IMR-90 (cell line): Measurements from ENCODE around the gene IGF1R. TPM values are rescaled to one million over a fixed set of nuclear protein-coding genes. Genes with fewer than 3 reads are reported as not detected.

Experiments
- ATAC-seq: fragments of 200-7000 bp; cut with Tn5 transposase; 2 replicates; pipeline ENCODE4 v1.9.1; 2020; ENCODE audit warnings: low read depth, mild to moderate bottlenecking, moderate library complexity
- BruUV-seq: library from RNA; stranded (reverse); fragments of 400-500 nt; replicated peaks from 2 replicates; lab custom pipeline; 2021; lab: Mats Ljungman, UMichigan
- CTCF ChIA-PET: fragments of 300-600 bp; formaldehyde crosslinking; extraction: SDS; loops from one replicate; lab custom pipeline; 2021; ENCODE audit warnings: antibody characterized with exemption; lab: Yijun Ruan, JAX
- POLR2A ChIA-PET: fragments of 300-600 bp; sonication (Branson Sonifier 250); formaldehyde crosslinking; loops from one replicate; lab custom pipeline; 2022; ENCODE audit warnings: antibody characterized with exemption; ENCODE audit not compliant: unreplicated experiment; lab: Charles Lee
- DNase-seq: peaks from one replicate; pipeline ENCODE4 v3.0.0; 2013
- H2AFZ ChIP-seq: replicated peaks from 2 replicates; pipeline ENCODE3; 2013; ENCODE audit warnings: low read length, mild to moderate bottlenecking; ENCODE audit not compliant: poor library complexity
- H2AK5ac ChIP-seq: 2 replicates; pipeline ENCODE4 v1.6.1; 2013; ENCODE audit warnings: low read depth, low read length, inconsistent platforms
- H2AK9ac ChIP-seq: replicated peaks from 2 replicates; pipeline ENCODE3; 2013; ENCODE audit warnings: mild to moderate bottlenecking, low read depth, low read length, moderate library complexity; ENCODE audit not compliant: poor library complexity
- H2BK120ac ChIP-seq: 2 replicates; pipeline ENCODE4 v1.6.1; 2013; ENCODE audit warnings: low read depth, low read length, inconsistent platforms
- H2BK15ac ChIP-seq: 3 replicates; pipeline ENCODE4 v1.6.1; 2013; ENCODE audit warnings: low read depth, low read length, inconsistent platforms
- H2BK20ac ChIP-seq: 2 replicates; pipeline ENCODE4 v1.6.1; 2013; ENCODE audit warnings: low read depth, mild to moderate bottlenecking, inconsistent platforms, low read length, moderate library complexity
- H2BK5ac ChIP-seq: 2 replicates; pipeline ENCODE4 v1.6.1; 2013; ENCODE audit warnings: mild to moderate bottlenecking, low read depth, low read length, inconsistent platforms; ENCODE audit not compliant: poor library complexity, severe bottlenecking
- H3K14ac ChIP-seq: replicated peaks from 2 replicates; pipeline ENCODE4 v1.6.1; 2013; ENCODE audit warnings: low read depth, low read length, inconsistent platforms
- H3K18ac ChIP-seq: 2 replicates; pipeline ENCODE4 v1.6.1; 2013; ENCODE audit warnings: low read depth, low read length, control low read depth
- H3K23ac ChIP-seq: 2 replicates; pipeline ENCODE4 v1.6.1; 2013; ENCODE audit warnings: low read depth, low read length, inconsistent platforms
- H3K27ac ChIP-seq: 2 replicates; pipeline ENCODE4 v1.5.1; 2013; ENCODE audit warnings: mild to moderate bottlenecking, control low read depth, low read length; ENCODE audit not compliant: insufficient read depth
- H3K27me3 ChIP-seq: 2 replicates; pipeline ENCODE4 v1.6.1; 2013; ENCODE audit warnings: low read length; ENCODE audit not compliant: control insufficient read depth, insufficient read depth
- H3K36me3 ChIP-seq: 2 replicates; pipeline ENCODE4 v1.6.1; 2013; ENCODE audit warnings: low read length, mixed read lengths; ENCODE audit not compliant: control insufficient read depth, insufficient read depth
- H3K4ac ChIP-seq: 2 replicates; pipeline ENCODE4 v1.6.1; 2013; ENCODE audit warnings: low read depth, low read length, inconsistent platforms
- H3K4me1 ChIP-seq: 2 replicates; pipeline ENCODE4 v1.6.1; 2013; ENCODE audit warnings: low read length, mixed read lengths; ENCODE audit not compliant: control insufficient read depth, insufficient read depth
- H3K4me2 ChIP-seq: 2 replicates; pipeline ENCODE4 v1.6.1; 2013; ENCODE audit warnings: low read depth, mild to moderate bottlenecking, control low read depth, low read length, moderate library complexity
- H3K4me3 ChIP-seq: 2 replicates; pipeline ENCODE4 v1.5.1; 2013; ENCODE audit warnings: low read depth, mild to moderate bottlenecking, control low read depth, low read length, moderate library complexity; ENCODE audit not compliant: insufficient read depth
- H3K56ac ChIP-seq: 2 replicates; pipeline ENCODE4 v1.6.1; 2013; ENCODE audit warnings: low read length, inconsistent platforms; ENCODE audit not compliant: insufficient read depth; ENCODE audit errors: extremely low read depth
- H3K79me1 ChIP-seq, 2 experiments: 2 replicates each; pipeline ENCODE4 v1.6.1; 2013; ENCODE audit warnings: low read length in 2 of 2, inconsistent platforms in 1 of 2, low read depth in 1 of 2
- H3K9ac ChIP-seq: 2 replicates; pipeline ENCODE4 v1.6.1; 2013; ENCODE audit warnings: low read depth, low read length, control low read depth
- H3K9me1 ChIP-seq: 2 replicates; pipeline ENCODE4 v1.6.1; 2013; ENCODE audit warnings: low read length, inconsistent platforms; ENCODE audit not compliant: insufficient read depth
- H3K9me3 ChIP-seq: 2 replicates; pipeline ENCODE4 v1.6.1; 2013; ENCODE audit warnings: low read length; ENCODE audit not compliant: control insufficient read depth, insufficient read depth
- H4K20me1 ChIP-seq: 2 replicates; pipeline ENCODE4 v1.6.1; 2013; ENCODE audit warnings: low read length, inconsistent platforms; ENCODE audit not compliant: insufficient read depth
- H4K5ac ChIP-seq: 2 replicates; pipeline ENCODE4 v1.6.1; 2013; ENCODE audit warnings: mild to moderate bottlenecking, low read depth, low read length, control low read depth
- H4K8ac ChIP-seq, 2 experiments: 2 replicates each; pipeline ENCODE4 v1.6.1; 2013; ENCODE audit warnings: low read depth in 2 of 2, low read length in 2 of 2, control low read depth in 1 of 2, inconsistent platforms in 1 of 2
- H4K91ac ChIP-seq: 2 replicates; pipeline ENCODE4 v1.6.1; 2013; ENCODE audit warnings: low read depth, low read length, inconsistent platforms; ENCODE audit not compliant: insufficient read depth
- BHLHE40 ChIP-seq: fragments of 150-350 bp; IDR thresholded peaks from 2 replicates; pipeline ENCODE4 v1.6.1; 2016; ENCODE audit warnings: mild to moderate bottlenecking, low read depth, low read length
- MAFK ChIP-seq: IDR thresholded peaks from 2 replicates; pipeline ENCODE4 v1.6.1; 2012; ENCODE audit warnings: low read depth, low read length, improper control_type of control experiment
- NFE2L2 ChIP-seq: fragments of 150-350 bp; IDR thresholded peaks from 2 replicates; pipeline ENCODE4 v1.6.1; 2016; ENCODE audit warnings: low read depth, mild to moderate bottlenecking, low read length
- RCOR1 ChIP-seq: IDR thresholded peaks from 2 replicates; pipeline ENCODE4 v1.6.1; 2012; ENCODE audit warnings: mild to moderate bottlenecking, low read length, improper control_type of control experiment; ENCODE audit not compliant: insufficient replicate concordance
- USF2 ChIP-seq: fragments of 150-350 bp; IDR thresholded peaks from 2 replicates; pipeline ENCODE4 v1.6.1; 2017; ENCODE audit warnings: mild to moderate bottlenecking, antibody characterized with exemption, low read length, low read depth
- WGBS, 2 experiments: methylation state at CpG; one replicate each; pipeline versions ENCODE4 v1.1.5 to v1.1.7; 2013; ENCODE audit warnings: missing lambda C conversion rate in 2 of 2; ENCODE audit not compliant: insufficient read length in 1 of 2; ENCODE audit errors: extremely low coverage in 2 of 2; 5-methylcytosine and 5-hydroxymethylcytosine counted together
- dilution Hi-C: fragments of 300-500 bp; cut with HindIII; formaldehyde crosslinking; loops from one replicate; pipeline ENCODE4 v1.14.3; 2018; ENCODE audit warnings: low sequenced_read_pairs; ENCODE audit not compliant: unreplicated experiment
- in situ Hi-C: fragments of 300-500 bp; cut with MboI; formaldehyde crosslinking; loops from 3 replicates; pipeline ENCODE4 v1.14.3; 2019; ENCODE audit warnings: low sequenced_read_pairs, inconsistent platforms, mixed read lengths
- intact Hi-C: fragments of 100-400 bp; cut with micrococcal nuclease; formaldehyde crosslinking; loops from 2 replicates; pipeline ENCODE4 v1.10.0; 2022
- polyA plus RNA-seq, 3 experiments: library from polyadenylated mRNA; depleted of rRNA; stranded (reverse); fragments of >200 nt; gene quantifications; 2 replicates each; pipeline ENCODE4 v1.2.3, GENCODE V29; 2012; ENCODE audit warnings: low replicate concordance in 1 of 3
- total RNA-seq: library from RNA; depleted of rRNA; stranded (reverse); fragments of >200 nt; gene quantifications from 2 replicates; pipeline ENCODE4 v1.2.3, GENCODE V29; 2012

The IGF1R gene
- total and polyA plus RNA-seq, 2 of the 4 experiments (the other 2 are of a cell fraction): 24.0 to 24.9 TPM

GRCh38 chr15:98948941-98949340 is 300.6 kb downstream of the IGF1R start:
- in situ Hi-C loops: no loop called here
- ATAC-seq: no peak
- dilution Hi-C loops: loop anchor here (25.0 kb wide), 1 partner anchor 113 kb away; no protein-coding TSS in a partner anchor

More at GRCh38 chr15:98948941-98949340, 300.6 kb downstream of the IGF1R start:
- DNase-seq: no peak
- Histone ChIP-seq H3K27ac (no peak overlapping the region), H2BK15ac (no peak overlapping the region), H3K18ac (no peak overlapping the region), H3K9ac (no peak overlapping the region), H3K79me1 (peaks cover 17 to 63% of the 10 kb centered on the region in 2 experiments; a peak in 3 of 4 replicates), H2BK20ac (no peak overlapping the region), H3K4me2 (no peak overlapping the region), H3K27me3 (no peaks in the 10 kb centered on the region), H2AK9ac (no peak overlapping the region), H3K4ac (no peak overlapping the region), H2BK5ac (no peak overlapping the region), H3K9me1 (peaks cover 28% of the 10 kb centered on the region), H2AK5ac (no peak overlapping the region), H3K4me1 (peaks cover 23% of the 10 kb centered on the region), H4K91ac (no peak overlapping the region), H4K8ac (no peak overlapping the region), H3K23ac (no peak overlapping the region), H4K20me1 (peaks cover under 1% of the 10 kb centered on the region; the same call in 1 of the 2 replicates), H3K4me3 (no peak overlapping the region), H2BK120ac (no peak overlapping the region), H3K9me3 (no peaks in the 10 kb centered on the region), H3K14ac (no peak overlapping the region), H3K36me3 (peaks cover 71% of the 10 kb centered on the region), H3K56ac (no peak overlapping the region), H4K5ac (no peak overlapping the region), H2AFZ (no peak overlapping the region)
- intact Hi-C loops: no loop called here
- no peak for TF ChIP-seq NFE2L2
- TF ChIP-seq USF2: no peak
- no peak for TF ChIP-seq MAFK
- no peak for TF ChIP-seq RCOR1
- TF ChIP-seq BHLHE40: no peak
- POLR2A ChIA-PET: no interaction called here
- CTCF ChIA-PET: no interaction called here
- BruUV-seq: no TSS peak
- 100% methylated on average over 3 of the region's 11 CpGs; no CpG with 5 or more reads in 1 of the 2 experiments for WGBS, 2 experiments
